Measurements from ENCODE around the gene AOPEP.

The AOPEP gene

DNA sequence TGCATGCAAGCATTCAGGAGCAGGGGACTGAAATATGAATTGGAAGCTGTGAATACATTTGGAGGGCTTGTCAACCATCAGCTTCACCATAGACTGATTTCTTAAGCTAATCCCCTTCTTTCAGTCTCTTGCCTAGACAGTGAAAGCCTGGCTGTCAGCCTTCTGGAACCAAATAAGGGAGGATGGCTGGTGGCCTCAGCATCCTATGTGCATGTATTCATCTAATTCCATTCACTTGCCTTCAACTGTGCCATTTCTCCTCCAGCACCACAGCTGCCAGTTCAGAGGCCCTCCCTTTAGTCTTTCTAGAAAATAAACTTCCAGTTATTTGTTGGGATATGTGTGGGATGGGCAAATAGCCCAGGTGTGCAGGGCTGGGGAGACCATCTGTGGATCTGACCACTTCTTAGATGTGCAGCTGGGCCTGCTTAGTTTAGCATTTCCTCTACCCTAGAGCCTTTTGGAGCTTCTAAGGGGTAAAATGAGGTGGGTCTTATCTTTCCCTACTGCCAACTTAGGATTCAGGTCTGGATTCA is 62.1 kb downstream of the AOPEP start:
- in situ Hi-C loops (cut with HindIII; ENCODE audit: low sequenced_read_pairs): no loop called here

GRCh38 chr9:94791435-94791834 is 64.9 kb downstream of the AOPEP start:
- in situ Hi-C loops (cut with HindIII; ENCODE audit: low sequenced_read_pairs): no loop called here

- in situ Hi-C loops (cut with HindIII; ENCODE audit: low sequenced_read_pairs): no loop called here
Measured at GRCh38 chr9:94792511-94792910, 66.0 kb downstream of the AOPEP start.

- in situ Hi-C loops (cut with HindIII; ENCODE audit: low sequenced_read_pairs): no loop called here
Measured at GRCh38 chr9:94794476-94795167, 68.1 kb downstream of the AOPEP start.

DNA sequence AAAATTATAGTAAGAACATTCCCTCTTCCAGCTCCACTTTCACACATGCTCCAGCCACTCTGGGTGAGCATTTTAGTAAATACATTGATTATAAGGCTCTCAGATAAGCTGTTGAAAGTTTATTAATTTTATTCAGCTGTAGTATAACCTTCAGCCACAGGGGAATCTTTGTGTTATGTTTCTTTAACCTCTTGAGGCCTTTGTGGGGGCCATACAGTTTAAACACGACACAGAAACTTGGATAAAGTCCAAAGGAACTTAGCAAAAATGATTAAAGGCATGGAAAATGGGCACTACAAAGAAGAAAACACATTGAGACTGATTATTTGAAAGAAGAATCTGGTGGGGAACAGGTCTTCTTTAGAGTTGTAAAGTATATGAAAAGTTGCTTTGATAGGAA is 70.2 kb downstream of the AOPEP start:
- in situ Hi-C loops (cut with HindIII; ENCODE audit: low sequenced_read_pairs): no loop called here

GRCh38 chr9:94798201-94798600 is 71.7 kb downstream of the AOPEP start:
- in situ Hi-C loops (cut with HindIII; ENCODE audit: low sequenced_read_pairs): no loop called here

DNA sequence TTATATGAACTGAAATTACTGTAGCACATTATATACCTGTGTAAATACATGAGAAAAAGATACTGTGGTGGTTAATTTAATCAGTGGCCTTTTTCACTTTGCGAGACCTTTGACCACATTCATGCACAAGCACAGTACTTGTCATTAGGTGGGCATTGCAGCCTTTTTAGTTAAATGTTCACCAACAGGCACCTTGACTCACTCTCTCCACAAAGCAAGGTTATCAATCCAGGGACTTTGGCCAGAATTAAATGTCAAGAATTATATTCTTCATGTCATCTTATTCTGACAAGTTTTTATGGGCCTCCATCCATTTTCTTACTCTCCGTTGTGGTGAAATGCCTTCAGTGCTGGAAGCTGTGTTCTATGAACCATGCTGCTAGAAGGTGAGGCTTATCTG is 72.2 kb downstream of the AOPEP start:
- in situ Hi-C loops (cut with HindIII; ENCODE audit: low sequenced_read_pairs): no loop called here

DNA sequence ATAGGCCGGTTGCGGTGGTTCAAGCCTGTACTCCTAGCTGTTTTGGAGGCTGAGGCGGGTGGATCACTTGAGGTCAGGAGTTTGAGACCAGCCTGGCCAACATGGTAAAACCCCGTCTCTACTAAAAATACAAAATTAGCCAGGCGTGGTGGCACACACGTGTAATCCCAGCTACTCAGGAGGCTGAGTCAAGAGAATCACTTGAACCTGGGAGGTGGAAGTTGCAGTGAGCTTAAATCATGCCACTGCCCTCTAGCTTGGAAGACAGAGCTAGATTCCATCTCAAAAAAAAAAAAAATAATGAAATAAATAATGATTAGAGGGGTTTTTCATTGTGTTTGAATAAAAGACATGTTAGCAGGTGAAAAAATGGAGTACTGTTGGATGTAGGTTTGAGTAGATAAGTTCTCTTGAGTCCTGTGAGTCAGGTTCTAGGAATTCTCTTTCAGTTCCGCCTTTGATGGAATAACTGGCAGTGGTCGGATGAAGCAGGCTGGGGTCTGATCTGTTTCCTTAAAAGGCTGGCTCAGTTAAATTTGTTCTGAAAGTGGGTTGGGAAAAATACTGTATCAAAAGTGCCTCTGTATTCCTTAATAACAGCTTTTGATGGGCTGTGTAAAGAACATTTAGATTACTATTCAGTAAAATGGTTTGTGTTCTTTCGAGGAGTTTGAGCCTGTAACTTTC is 73.2 kb downstream of the AOPEP start:
- in situ Hi-C loops (cut with HindIII; ENCODE audit: low sequenced_read_pairs): no loop called here

GRCh38 chr9:94800424-94801117 is 74.1 kb downstream of the AOPEP start:
- in situ Hi-C loops (cut with HindIII; ENCODE audit: low sequenced_read_pairs): no loop called here

GRCh38 chr9:94801234-94801633 is 74.7 kb downstream of the AOPEP start:
- in situ Hi-C loops (cut with HindIII; ENCODE audit: low sequenced_read_pairs): no loop called here

- in situ Hi-C loops (cut with HindIII; ENCODE audit: low sequenced_read_pairs): no loop called here
Measured at GRCh38 chr9:94801681-94802080, 75.2 kb downstream of the AOPEP start.

DNA sequence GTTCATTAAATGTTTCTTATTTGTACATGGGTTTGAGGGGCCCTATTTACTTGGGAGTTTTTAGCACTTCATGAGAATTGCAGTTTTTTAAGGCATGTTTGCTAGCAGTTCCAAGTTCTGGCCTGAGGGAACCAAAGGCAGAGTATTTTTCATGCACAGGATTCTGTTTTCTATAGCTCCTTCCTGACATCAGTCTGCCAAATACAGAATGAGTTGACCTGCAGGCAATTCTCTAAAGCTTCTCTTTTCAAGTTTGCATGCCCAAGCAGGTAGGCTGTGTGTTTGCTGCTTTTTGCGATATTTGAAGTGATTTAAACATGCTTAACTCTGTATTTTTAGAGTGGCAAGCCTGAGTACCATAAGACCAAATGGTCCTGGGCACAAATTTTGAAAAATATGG is 75.8 kb downstream of the AOPEP start:
- in situ Hi-C loops (cut with HindIII; ENCODE audit: low sequenced_read_pairs): no loop called here

GRCh38 chr9:94802793-94803192 is 76.3 kb downstream of the AOPEP start:
- in situ Hi-C loops (cut with HindIII; ENCODE audit: low sequenced_read_pairs): no loop called here

DNA sequence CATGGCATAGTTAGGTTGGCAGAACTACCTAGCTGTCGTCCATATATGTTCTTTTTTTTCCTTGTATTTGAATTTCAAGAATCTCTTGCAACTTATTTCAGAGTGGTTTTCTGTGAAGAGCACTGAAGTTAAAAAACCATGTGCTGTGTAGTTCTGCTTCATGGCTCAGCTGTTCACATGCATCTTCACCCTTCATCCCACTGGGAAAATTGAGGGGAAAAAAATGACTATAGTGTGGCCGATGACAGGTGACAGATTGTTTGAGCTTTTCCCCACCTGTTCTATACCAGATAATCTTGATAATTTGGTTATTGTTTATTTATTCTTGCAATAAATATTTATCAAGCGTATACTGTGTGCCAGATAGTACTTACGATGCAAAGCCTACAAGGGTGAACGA is 77.8 kb downstream of the AOPEP start:
- in situ Hi-C loops (cut with HindIII; ENCODE audit: low sequenced_read_pairs): no loop called here

DNA sequence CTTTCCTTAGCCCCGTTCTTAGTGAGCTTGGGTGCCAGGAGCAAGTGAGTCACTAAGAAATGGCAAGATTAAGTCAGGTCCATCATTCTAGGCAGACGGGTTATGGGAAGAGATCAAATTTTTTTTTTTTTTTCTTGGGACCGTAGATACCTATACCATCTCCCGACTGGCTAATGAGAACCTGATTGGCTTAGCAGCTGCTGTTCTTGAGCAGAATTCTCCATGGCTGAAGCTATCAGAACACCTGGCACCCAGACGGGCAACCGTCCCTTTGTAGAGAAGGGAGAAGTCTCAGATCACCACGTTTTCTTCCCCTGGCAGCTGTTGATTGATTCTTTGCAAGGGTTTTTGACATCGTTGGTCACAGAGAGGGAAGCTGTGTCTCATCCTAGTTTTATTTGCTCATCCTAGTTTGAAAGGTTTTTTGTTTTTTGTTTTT is 78.6 kb downstream of the AOPEP start:
- in situ Hi-C loops (cut with HindIII; ENCODE audit: low sequenced_read_pairs): no loop called here

DNA sequence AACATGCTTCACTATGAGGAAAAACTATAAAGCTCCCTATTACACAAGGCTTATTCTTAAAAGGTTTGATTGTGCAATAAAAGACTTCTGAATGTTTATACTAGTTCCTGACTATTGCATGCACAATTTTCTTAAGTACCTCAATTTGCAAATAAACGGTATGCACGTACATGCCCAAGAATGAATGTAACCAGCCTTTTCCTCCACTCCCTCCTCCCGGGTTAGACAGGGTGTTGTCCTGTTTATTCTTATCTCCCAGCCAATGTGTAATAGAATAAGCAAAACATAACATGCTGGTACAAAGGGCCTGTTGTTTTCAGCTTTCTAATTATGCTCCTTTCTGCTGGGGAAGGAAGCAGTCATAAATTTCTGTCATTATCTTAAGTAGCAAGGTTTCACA is 79.1 kb downstream of the AOPEP start:
- in situ Hi-C loops (cut with HindIII; ENCODE audit: low sequenced_read_pairs): no loop called here

DNA sequence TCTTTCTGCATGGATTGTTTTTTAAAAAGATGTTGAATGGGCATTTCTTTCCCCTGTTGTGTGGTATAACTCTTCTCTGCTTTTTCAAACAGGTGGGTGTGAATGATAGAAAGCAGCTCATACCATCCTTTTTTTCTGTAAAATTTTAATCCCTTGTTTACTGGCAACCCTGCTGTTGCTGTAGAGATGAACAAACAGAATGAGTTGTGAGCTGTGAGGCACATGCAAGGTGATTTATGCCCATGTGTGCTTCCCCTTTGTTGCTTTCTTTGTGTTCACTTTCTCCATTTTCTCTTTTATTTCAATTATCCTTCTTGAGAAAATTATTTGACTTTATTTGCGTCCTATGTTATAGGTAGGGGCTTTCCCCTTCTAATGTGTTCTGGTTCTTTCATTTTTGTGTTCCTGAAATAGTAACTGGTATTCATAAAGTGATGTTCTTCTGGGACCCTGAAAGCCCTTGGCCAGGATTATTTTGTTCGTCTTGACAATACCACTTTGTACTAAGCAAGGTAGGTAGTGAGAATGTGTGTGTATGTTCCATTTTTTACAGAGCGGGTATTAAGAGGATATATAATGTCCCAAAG is 79.9 kb downstream of the AOPEP start:
- in situ Hi-C loops (cut with HindIII; ENCODE audit: low sequenced_read_pairs): no loop called here

- in situ Hi-C loops (cut with HindIII; ENCODE audit: low sequenced_read_pairs): no loop called here
Measured at GRCh38 chr9:94807556-94807955, 81.1 kb downstream of the AOPEP start.

DNA sequence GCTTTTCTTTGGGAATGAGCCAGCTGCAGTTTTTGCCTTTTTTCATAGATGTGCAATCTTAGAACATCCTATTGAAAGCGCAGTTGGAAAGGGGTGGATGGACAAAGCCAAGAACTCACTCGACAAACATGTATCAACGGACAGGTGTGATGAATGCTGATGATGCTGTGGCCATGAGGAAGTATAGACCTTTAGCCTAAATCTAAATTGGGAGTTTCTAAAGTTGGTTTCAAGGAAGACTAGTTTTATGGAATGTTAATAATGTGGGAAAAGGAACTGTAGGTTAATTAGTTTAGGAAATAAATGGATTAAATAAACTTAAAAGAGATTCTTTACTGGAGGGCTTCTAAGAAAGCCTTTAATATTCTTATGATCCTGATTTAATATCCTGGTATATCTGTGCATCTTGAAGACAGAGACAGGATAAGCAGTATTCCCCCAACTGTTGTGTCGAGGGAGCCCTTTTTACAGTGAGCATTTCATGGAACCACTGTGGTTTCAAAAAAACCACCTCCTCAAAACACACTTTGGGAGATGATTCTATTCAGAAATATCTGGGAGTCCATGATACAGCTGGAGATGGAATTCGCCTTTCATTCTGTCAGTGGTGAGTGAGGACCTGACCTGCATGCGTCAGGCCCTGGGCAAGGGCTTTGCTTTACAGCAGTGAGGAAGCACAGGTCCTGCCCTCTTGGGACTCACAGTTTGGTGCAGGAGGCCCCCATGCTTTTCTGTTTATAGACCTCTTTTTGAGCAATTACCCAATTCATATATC is 82.6 kb downstream of the AOPEP start:
- in situ Hi-C loops (cut with HindIII; ENCODE audit: low sequenced_read_pairs): no loop called here

GRCh38 chr9:94809778-94810177 is 83.3 kb downstream of the AOPEP start:
- in situ Hi-C loops (cut with HindIII; ENCODE audit: low sequenced_read_pairs): no loop called here

- in situ Hi-C loops (cut with HindIII; ENCODE audit: low sequenced_read_pairs): no loop called here
Measured at GRCh38 chr9:94811074-94811473, 84.6 kb downstream of the AOPEP start.

Data from DLD1 (cell line).